GM19395 (cell line): Measurements from ENCODE around the gene ZNF628.
"Not testable (repeated sequence)": the region's sequence is repeated elsewhere in the genome, so short reads cannot be mapped to it uniquely, and the experiment has no call there.

Experiments used
- ATAC-seq: cut with Tn5 transposase; IDR thresholded peaks from one replicate; pipeline ENCODE4 v1.9.1; 2021; ENCODE audit warnings: mild to moderate bottlenecking, moderate library complexity; ENCODE audit not compliant: unreplicated experiment

The ZNF628 gene

GRCh38 chr19:55476100-55476775 lies at the start of gene ZNF628:
ZNF628 (plus strand) TSS chr19:55476617; CDS start chr19:55479911, 3,294 bp downstream.
- peak; percentile 86 for ATAC-seq

GRCh38 chr19:55431183-55431582 lies 45.2 kb upstream of the ZNF628 start:
- ATAC-seq: no peak

- no peak for ATAC-seq
Observed at GRCh38 chr19:55432241-55432959, 44.0 kb upstream of the ZNF628 start.

GRCh38 chr19:55433292-55433691 lies 43.1 kb upstream of the ZNF628 start:
- ATAC-seq: no peak

DNA sequence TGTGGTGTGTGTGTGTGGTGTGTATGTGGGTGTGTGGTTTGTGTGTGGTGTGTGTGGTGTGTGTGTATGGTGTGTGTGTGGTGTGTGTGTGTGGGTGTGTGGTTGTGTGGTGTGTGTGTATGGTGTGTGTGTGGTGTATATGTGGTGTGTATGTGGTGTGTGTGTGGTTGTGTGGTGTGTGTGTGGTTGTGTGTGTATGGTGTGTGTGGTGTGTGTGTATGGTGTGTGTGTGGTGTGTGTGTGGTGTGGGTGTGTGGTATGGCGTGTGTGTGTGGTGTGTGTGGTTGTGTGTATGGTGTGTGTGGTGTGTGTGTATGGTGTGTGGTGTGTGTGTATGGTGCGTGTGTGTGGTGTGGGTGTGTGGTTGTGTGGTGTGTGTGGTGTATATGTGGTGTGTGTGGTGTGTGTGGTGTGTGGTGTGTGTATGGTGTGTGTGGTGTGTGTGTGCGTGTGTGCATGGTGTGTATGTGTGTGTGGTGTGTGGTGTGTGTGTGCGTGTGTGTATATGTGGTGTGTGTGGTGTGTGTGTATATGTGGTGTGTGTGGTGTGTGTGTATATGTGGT lies 42.0 kb upstream of the ZNF628 start:
- no peak for ATAC-seq

GRCh38 chr19:55435020-55435419 lies 41.4 kb upstream of the ZNF628 start:
- no peak for ATAC-seq

GRCh38 chr19:55436847-55437246 lies 39.6 kb upstream of the ZNF628 start:
- no peak for ATAC-seq

- no peak for ATAC-seq
Observed at GRCh38 chr19:55437410-55437809, 39.0 kb upstream of the ZNF628 start.

DNA sequence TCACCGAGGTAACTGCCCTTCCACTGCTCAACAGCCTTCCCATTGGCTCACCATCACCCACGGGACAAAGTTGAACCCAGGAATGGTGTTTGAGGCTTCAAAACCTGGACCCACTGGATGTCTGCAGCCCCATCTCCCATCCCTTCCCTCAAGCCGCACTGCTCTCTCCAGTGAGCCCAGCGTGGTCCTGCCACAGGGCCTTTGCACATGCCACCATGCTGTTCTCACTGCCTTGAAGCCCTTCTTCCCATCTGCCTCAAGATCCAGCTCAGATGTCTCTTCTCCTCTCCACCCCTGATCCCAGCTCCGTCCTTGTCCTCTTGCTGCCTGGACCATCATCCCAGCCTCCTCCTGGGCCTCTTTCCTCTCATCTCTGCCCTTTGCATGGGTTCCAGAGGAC lies 37.4 kb upstream of the ZNF628 start:
- no peak for ATAC-seq

- ATAC-seq: no peak
Observed at GRCh38 chr19:55440411-55441105, 35.9 kb upstream of the ZNF628 start.

GRCh38 chr19:55441319-55441691 lies 35.1 kb upstream of the ZNF628 start:
- ATAC-seq: no peak

- ATAC-seq: no peak
Observed at GRCh38 chr19:55441692-55442321, 34.6 kb upstream of the ZNF628 start.

GRCh38 chr19:55442372-55442961 lies 34.0 kb upstream of the ZNF628 start:
- ATAC-seq: no peak

DNA sequence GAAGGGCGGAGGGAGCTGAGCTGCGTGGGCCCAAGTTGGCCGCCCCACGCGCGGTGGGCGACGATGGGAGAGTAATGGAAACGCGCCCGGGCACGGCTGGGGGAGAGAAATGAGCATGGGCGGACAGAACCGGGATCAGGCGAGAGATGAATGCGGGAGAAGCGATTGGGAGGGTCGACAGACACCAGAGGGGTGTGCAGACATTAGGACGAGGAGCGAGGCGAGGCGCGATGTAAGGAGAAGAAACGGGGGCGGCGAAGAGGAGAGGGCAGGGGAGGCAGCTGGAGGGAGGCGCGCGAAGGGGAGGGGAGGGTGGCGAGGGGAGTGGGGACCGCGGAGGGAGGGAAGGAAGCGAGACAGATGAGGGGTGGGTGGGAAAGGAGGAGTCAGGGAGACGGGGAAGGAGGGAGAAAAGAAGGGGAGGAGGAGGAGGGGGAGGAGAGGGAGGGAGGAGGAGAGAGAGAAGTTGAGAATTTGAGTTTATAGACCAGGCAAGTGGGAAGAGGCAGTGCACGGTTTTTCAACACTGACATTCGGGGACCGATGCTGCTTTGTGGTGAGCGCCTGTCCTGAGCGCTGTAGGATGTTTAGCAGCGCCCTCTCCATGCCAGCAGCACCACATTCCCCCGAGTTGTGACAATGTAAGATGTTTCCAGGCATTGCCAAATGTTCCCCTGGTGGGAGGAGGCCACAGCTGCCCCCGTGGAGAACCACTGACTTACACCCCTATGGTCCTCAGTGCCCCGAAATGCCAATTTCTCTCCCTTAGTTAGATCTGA lies 33.2 kb upstream of the ZNF628 start, which contains the start of gene SHISA7:
Gene SHISA7, minus strand, starts transcription at position 256 of the 779 bp plus-strand sequence. CDS start 437 bp downstream, outside the sequence.
- ATAC-seq: no peak

GRCh38 chr19:55443824-55444480 lies 32.5 kb upstream of the ZNF628 start:
- no peak for ATAC-seq

GRCh38 chr19:55444646-55445045 lies 31.8 kb upstream of the ZNF628 start:
- no peak for ATAC-seq

DNA sequence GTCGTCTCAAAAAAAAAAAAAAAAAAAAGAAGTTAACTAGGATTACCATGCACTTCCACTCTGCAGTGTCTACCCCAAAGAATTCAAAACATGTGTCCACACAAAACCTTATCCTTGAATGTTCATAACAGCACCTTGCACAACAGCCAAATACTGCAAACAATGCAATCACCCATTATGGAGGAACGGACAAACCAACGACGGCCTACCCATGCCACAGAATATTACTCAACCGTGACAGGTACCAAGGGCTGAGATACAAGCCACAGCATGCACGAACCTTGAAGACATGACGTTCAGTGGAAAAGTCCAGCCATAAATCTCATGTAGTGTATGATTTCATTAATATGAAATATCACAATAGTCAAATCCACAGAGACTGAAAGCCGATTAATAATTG lies 30.4 kb upstream of the ZNF628 start:
- ATAC-seq: no peak

DNA sequence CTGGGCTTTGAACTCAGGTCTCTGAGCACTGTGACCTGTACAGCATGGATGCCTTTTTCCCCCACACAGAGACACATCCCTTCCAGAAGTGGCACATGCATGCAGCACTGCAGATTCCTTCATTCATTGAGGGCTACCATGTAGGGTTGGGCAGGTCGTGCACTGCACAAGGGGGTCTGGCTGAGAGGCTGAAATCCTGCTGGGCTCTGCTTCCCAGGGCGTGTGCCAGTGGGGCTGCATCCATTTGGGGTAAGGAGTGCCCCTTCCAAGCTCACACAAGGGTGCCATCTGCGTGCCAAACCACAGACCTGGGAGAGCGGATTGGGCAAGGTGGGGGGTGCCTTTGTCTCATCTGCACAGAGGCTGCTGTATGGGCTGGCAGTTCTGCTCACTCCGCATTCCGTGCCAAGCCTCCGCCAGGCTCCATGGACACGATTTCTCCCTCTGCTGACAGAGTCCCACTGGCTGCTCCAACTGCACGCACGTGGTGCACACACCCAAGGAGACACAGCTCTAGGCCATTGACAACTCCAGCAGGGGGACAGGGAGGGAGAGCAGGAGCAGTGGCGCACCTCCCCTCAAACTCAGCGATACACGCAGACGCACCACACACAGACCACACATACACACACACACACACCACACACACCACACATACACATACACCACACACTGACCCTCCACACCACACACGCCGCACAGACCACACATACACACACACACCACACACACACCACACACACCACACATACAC lies 28.8 kb upstream of the ZNF628 start:
- ATAC-seq: no peak

DNA sequence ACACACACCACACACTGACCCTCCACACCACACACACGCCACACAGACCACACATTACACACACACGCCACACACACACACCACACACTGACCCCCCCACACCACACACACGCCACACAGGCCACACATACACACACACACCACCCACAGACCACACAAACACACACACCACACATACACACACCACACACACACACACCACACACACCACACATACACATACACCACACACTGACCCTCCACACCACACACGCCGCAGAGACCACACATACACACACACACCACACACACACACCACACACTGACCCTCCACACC lies 28.3 kb upstream of the ZNF628 start:
- not testable (repeated sequence) for ATAC-seq
